ENCODE results near the gene ZMYM3. TPM values are rescaled to one million over a fixed set of nuclear protein-coding genes. Genes with fewer than 3 reads are reported as not detected.

Gene ZMYM3
- total and polyA plus RNA-seq, 2 of the 4 experiments (the other 2 are of a cell fraction): 10.0 to 28.1 TPM

GRCh38 chrX:71224098-71224708, 29.7 kb downstream of the ZMYM3 start:
- peaks cover 3% of the 10 kb centered on the region; the same call in 1 of the 2 replicates for H3K27me3 ChIP-seq (ENCODE audit: control insufficient read depth, insufficient read depth, low read length)
- no peak overlapping the region for H4K8ac ChIP-seq (ENCODE audit: low read depth in 2 of 2, low read length in 2 of 2)
- no peak overlapping the region for H3K27ac ChIP-seq (ENCODE audit: insufficient read depth, low read length)
- no TSS peak for BruUV-seq (replicated peaks)
- no peak overlapping the region for H3K23ac ChIP-seq (ENCODE audit: low read depth, low read length)
- no peak overlapping the region for H2BK5ac ChIP-seq (ENCODE audit: low read depth, low read length, poor library complexity, severe bottlenecking)
- H3K9me1 ChIP-seq (ENCODE audit: insufficient read depth, low read length): no peaks in the 10 kb centered on the region
- no peak overlapping the region for H2BK120ac ChIP-seq (ENCODE audit: low read depth, low read length)
- H2BK15ac ChIP-seq (ENCODE audit: low read depth, low read length): no peak overlapping the region
- H4K5ac ChIP-seq (ENCODE audit: low read depth, low read length): no peak overlapping the region
- H2AK5ac ChIP-seq (ENCODE audit: low read depth, low read length): no peak overlapping the region
- H3K4ac ChIP-seq (ENCODE audit: low read depth, low read length): no peak overlapping the region
- H3K14ac ChIP-seq (replicated peaks; ENCODE audit: low read depth, low read length): no peak overlapping the region
- ChIA-PET POLR2A (ENCODE audit: unreplicated experiment) (no interaction called here), CTCF (no interaction called here)
- no peak overlapping the region for H2BK20ac ChIP-seq (ENCODE audit: low read depth, low read length)
- in situ Hi-C loops (cut with MboI; ENCODE audit: low sequenced_read_pairs) (no loop called here), intact Hi-C loops (cut with micrococcal nuclease) (no loop called here), dilution Hi-C loops (cut with HindIII; ENCODE audit: low sequenced_read_pairs, unreplicated experiment) (no loop called here)
- WGBS, 2 experiments (ENCODE audit: extremely low coverage in 2 of 2, insufficient read length in 1 of 2): 75% methylated on average over 10 of the region's 32 CpGs; no CpG with 5 or more reads in 1 of the 2 experiments
- H3K56ac ChIP-seq (ENCODE audit: extremely low read depth, insufficient read depth, low read length): no peak overlapping the region
- H4K91ac ChIP-seq (ENCODE audit: insufficient read depth, low read depth, low read length): no peak overlapping the region
- H3K79me1 ChIP-seq (ENCODE audit: low read depth in 1 of 2, low read length in 2 of 2): no peaks in the 10 kb centered on the region
- TF ChIP-seq CHD1 (IDR thresholded peaks at IDR 0.05; ENCODE audit: low read depth, low read length): no peak
- TF ChIP-seq BHLHE40 (IDR thresholded peaks at IDR 0.05; ENCODE audit: low read depth, low read length): no peak
- no peak for TF ChIP-seq FOS (IDR thresholded peaks at IDR 0.05; ENCODE audit: low read depth, low read length)
- no peak for TF ChIP-seq NFE2L2 (IDR thresholded peaks at IDR 0.05; ENCODE audit: low read depth, low read length)
- no peak for TF ChIP-seq CEBPB (IDR thresholded peaks at IDR 0.05; ENCODE audit: low read depth, low read length)
- H3K4me3 ChIP-seq (ENCODE audit: insufficient read depth, low read depth, low read length): no peak overlapping the region
- no peak overlapping the region for H3K9ac ChIP-seq (ENCODE audit: low read depth, low read length)
- no peak overlapping the region for H2AK9ac ChIP-seq (replicated peaks; ENCODE audit: low read depth, low read length, poor library complexity)
- H4K20me1 ChIP-seq (ENCODE audit: insufficient read depth, low read length): no peaks in the 10 kb centered on the region
- H3K36me3 ChIP-seq (ENCODE audit: control insufficient read depth, insufficient read depth, low read length): no peaks in the 10 kb centered on the region
- H2AFZ ChIP-seq (replicated peaks; ENCODE audit: low read length, poor library complexity): no peak overlapping the region
- no peak overlapping the region for H3K18ac ChIP-seq (ENCODE audit: low read depth, low read length)
- DNase-seq (no peak), ATAC-seq (ENCODE audit: low read depth) (no peak)
- H3K4me2 ChIP-seq (ENCODE audit: low read depth, low read length): no peak overlapping the region
- H3K9me3 ChIP-seq (ENCODE audit: control insufficient read depth, insufficient read depth, low read length): no peaks in the 10 kb centered on the region
- no peaks in the 10 kb centered on the region for H3K4me1 ChIP-seq (ENCODE audit: control insufficient read depth, insufficient read depth, low read length)

Measured in IMR-90 (cell line).